NCI-H2227 treated with DMSO at 0.1 percent for 48 hours (cell line): ENCODE data around the gene TMEM245.
A peak's percentile ranks its signal among the peaks of the same experiment; 100 is the strongest.

ENCODE experiments used
- DNase-seq: peaks from one replicate; lab custom pipeline; 2025; lab: John Stamatoyannopoulos, UW

Gene TMEM245

GRCh38 chr9:109022873-109023272 is 96.9 kb downstream of the TMEM245 start:
- DNase-seq = peak; percentile 28

GRCh38 chr9:109020581-109021511 is 98.9 kb downstream of the TMEM245 start:
- DNase-seq = no peak

- no peak for DNase-seq
Measured at GRCh38 chr9:109020113-109020512, 99.6 kb downstream of the TMEM245 start.

GRCh38 chr9:109019420-109019819 is 100.3 kb downstream of the TMEM245 start:
- DNase-seq = no peak

GRCh38 chr9:109017493-109017892 is 102.3 kb downstream of the TMEM245 start:
- DNase-seq = no peak

GRCh38 chr9:109017061-109017460 is 102.7 kb downstream of the TMEM245 start:
- no peak for DNase-seq

GRCh38 chr9:109016132-109016531 is 103.6 kb downstream of the TMEM245 start:
- DNase-seq = no peak

GRCh38 chr9:109014608-109015280 is 105.0 kb downstream of the TMEM245 start:
- no peak for DNase-seq

GRCh38 chr9:109013679-109014607 is 105.8 kb downstream of the TMEM245 start:
- peak; percentile 78 for DNase-seq

- DNase-seq = peak; percentile 30
Measured at GRCh38 chr9:109012876-109013678, 106.7 kb downstream of the TMEM245 start, which contains the start of gene CTNNAL1. TSS of gene CTNNAL1 (minus strand) at chr9:109013499. CDS start at chr9:109013442, 57 bp downstream.

- DNase-seq = peak; percentile 0
Measured at GRCh38 chr9:109012009-109012875, 107.5 kb downstream of the TMEM245 start.

GRCh38 chr9:109011231-109011671 is 108.5 kb downstream of the TMEM245 start:
- DNase-seq = no peak

- DNase-seq = no peak
Measured at GRCh38 chr9:109010746-109011145, 109.0 kb downstream of the TMEM245 start.

- DNase-seq = no peak
Measured at GRCh38 chr9:109005678-109006077, 114.1 kb downstream of the TMEM245 start.

- no peak for DNase-seq
Measured at GRCh38 chr9:109003116-109003515, 116.6 kb downstream of the TMEM245 start.

GRCh38 chr9:109002141-109002540 is 117.6 kb downstream of the TMEM245 start:
- no peak for DNase-seq

GRCh38 chr9:109001275-109001676 is 118.5 kb downstream of the TMEM245 start:
- no peak for DNase-seq

GRCh38 chr9:108997112-108997511 is 122.6 kb downstream of the TMEM245 start:
- no peak for DNase-seq

GRCh38 chr9:108996643-108997042 is 123.1 kb downstream of the TMEM245 start:
- no peak for DNase-seq

GRCh38 chr9:108994695-108995094 is 125.1 kb downstream of the TMEM245 start:
- DNase-seq = no peak
